CD4-positive, alpha-beta memory T cell (primary cell): ENCODE measurements around the gene KDM5A. TPM values are rescaled to one million over a fixed set of nuclear protein-coding genes. Genes with fewer than 3 reads are reported as not detected.
A peak's percentile ranks its signal among the peaks of the same experiment; 100 is the strongest.
"Not testable (repeated sequence)": the region's sequence is repeated elsewhere in the genome, so short reads cannot be mapped to it uniquely, and the experiment has no call there.

Experiments used
- CTCF ChIA-PET: fragments of 350-600 bp; sonication (Branson Sonifier 250); formaldehyde crosslinking; loops from one replicate; lab custom pipeline; 2021; ENCODE audit warnings: inconsistent platforms; ENCODE audit not compliant: partially characterized antibody; lab: Charles Lee
- POLR2A ChIA-PET: fragments of 350-600 bp; sonication (Branson Sonifier 250); formaldehyde crosslinking; loops from one replicate; lab custom pipeline; 2021; ENCODE audit not compliant: partially characterized antibody; lab: Charles Lee
- DNase-seq, 5 donors: peaks; one replicate each; pipeline versions ENCODE4 v3.0.0 to v3.0.0-alpha.2; 2020 to 2022; ENCODE audit warnings: mixed read lengths in 1 of 5
- H3K27ac ChIP-seq: one replicate; pipeline ENCODE4 v1.7.0; 2013; ENCODE audit warnings: low read depth, low read length
- H3K27me3 ChIP-seq: 2 replicates; pipeline ENCODE4 v1.7.0; 2013; ENCODE audit warnings: mild to moderate bottlenecking, low read length, moderate library complexity; ENCODE audit not compliant: insufficient read depth
- H3K36me3 ChIP-seq: 2 replicates; pipeline ENCODE4 v1.7.0; 2013; ENCODE audit warnings: mild to moderate bottlenecking, low read length, moderate library complexity; ENCODE audit not compliant: insufficient read depth
- H3K4me1 ChIP-seq: 2 replicates; pipeline ENCODE4 v1.7.0; 2013; ENCODE audit warnings: mild to moderate bottlenecking, low read length, moderate library complexity; ENCODE audit not compliant: insufficient read depth
- H3K4me3 ChIP-seq, 2 donors: one replicate each; pipeline ENCODE4 v1.7.0; 2013; ENCODE audit warnings: low read length in 2 of 2, mild to moderate bottlenecking in 1 of 2
- H3K9me3 ChIP-seq, 2 donors: one replicate each; pipeline ENCODE4 v1.7.0; 2013; ENCODE audit warnings: low read length in 2 of 2, control low read depth in 1 of 2; ENCODE audit not compliant: control insufficient read depth in 1 of 2
- H3K27ac Mint-ChIP-seq, 7 donors: one replicate each; pipeline ENCODE4 v1.8.0; 2020 to 2021; ENCODE audit warnings: mixed read lengths in 7 of 7, mild to moderate bottlenecking in 6 of 7, inconsistent platforms in 3 of 7, moderate library complexity in 3 of 7
- H3K27me3 Mint-ChIP-seq, 2 donors: one replicate each; pipeline ENCODE4 v1.8.0; 2020 to 2021; ENCODE audit warnings: mixed read lengths in 2 of 2
- H3K36me3 Mint-ChIP-seq, 2 donors: one replicate each; pipeline ENCODE4 v1.8.0; 2020 to 2021; ENCODE audit warnings: mixed read lengths in 2 of 2, inconsistent platforms in 1 of 2, mild to moderate bottlenecking in 1 of 2
- H3K4me1 Mint-ChIP-seq, 4 donors: one replicate each; pipeline ENCODE4 v1.8.0; 2020 to 2021; ENCODE audit warnings: mixed read lengths in 4 of 4, mild to moderate bottlenecking in 1 of 4
- H3K4me3 Mint-ChIP-seq, 8 donors: one replicate each; pipeline ENCODE4 v1.8.0; 2020 to 2021; ENCODE audit warnings: mixed read lengths in 8 of 8, mild to moderate bottlenecking in 7 of 8, moderate library complexity in 6 of 8, inconsistent platforms in 3 of 8
- H3K9me3 Mint-ChIP-seq, 8 donors: one replicate each; pipeline ENCODE4 v1.8.0; 2020 to 2021; ENCODE audit warnings: mixed read lengths in 8 of 8, mild to moderate bottlenecking in 5 of 8, inconsistent platforms in 3 of 8, moderate library complexity in 1 of 8
- intact Hi-C: fragments of 100-400 bp; cut with micrococcal nuclease; formaldehyde crosslinking; loops from one replicate; pipeline ENCODE4 v1.15.1; 2023
- polyA plus RNA-seq, 2 donors: library from polyadenylated mRNA; unstranded; fragments of 300-500 nt; fragmentation: Illumina TruSeq; gene quantifications; one replicate each; pipeline ENCODE4 v1.2.3, GENCODE V29; 2021
- total RNA-seq, 2 experiments: library from RNA; stranded (reverse); gene quantifications; one replicate each; pipeline ENCODE4 v1.2.3, GENCODE V29; 2021

KDM5A gene
- total and polyA plus RNA-seq, 4 experiments from 2014 or later: 40.7 to 134 (median 98.0) TPM

DNA sequence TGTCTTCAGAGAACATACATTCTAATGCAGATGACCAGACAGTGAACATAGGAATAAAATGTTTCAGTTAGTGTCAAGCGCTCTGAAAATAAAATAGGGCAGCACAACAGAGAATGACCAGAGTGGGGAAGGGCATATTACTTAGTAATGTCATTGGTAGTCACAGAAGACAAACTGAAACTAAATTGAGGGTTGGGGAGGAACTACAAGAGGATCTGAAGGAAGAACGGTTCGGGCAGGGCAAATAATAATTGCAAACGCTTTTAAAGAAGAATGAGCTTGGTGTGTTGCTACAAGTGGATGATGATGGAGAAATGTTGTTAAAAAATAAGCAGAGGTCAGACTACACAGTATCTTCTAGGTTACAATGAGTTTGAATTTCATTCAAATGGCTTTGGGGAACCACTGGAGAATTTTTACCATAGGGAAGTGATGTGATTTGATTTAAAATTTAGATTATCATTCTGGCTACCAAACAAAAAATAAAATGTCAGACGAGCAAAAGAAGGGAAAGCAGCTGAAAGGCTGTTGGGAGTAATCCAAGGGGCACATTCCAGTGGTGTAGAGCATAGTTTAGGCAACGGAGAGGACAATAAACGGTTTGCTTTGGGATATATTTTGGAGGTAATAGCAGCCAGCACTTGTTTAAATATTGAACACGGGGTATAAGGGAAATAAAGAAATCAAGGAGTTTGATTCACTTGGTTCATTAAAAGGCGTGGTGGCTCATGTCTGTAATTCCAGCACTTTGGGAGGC is 70.2 kb downstream of the KDM5A start:
- Histone ChIP-seq H3K36me3 (peaks cover 85% of the 10 kb centered on the region), H3K4me3 (no peak overlapping the region), H3K4me1 (no peaks in the 10 kb centered on the region), H3K9me3 (no peaks in the 10 kb centered on the region), H3K27me3 (no peaks in the 10 kb centered on the region), H3K27ac (no peak overlapping the region)
- peaks cover 7 to 22% (median 15%) of the 10 kb centered on the region in 4 donors for H3K4me1 Mint-ChIP-seq
- no peak overlapping the region for H3K4me3 Mint-ChIP-seq
- no peak for DNase-seq
- peak overlapping the region in 2 of 7 donors; percentile 18 to 81 for H3K27ac Mint-ChIP-seq
- no peaks in the 10 kb centered on the region for H3K27me3 Mint-ChIP-seq
- ChIA-PET CTCF (no interaction called here), POLR2A (interaction anchor here (0.6 kb wide), 1 partner anchor 786 kb away, joined by 3 read pairs; no protein-coding TSS in a partner anchor)
- H3K36me3 Mint-ChIP-seq: peaks cover 84 to 87% of the 10 kb centered on the region in 2 donors
- intact Hi-C loops: no loop called here
- no peaks in the 10 kb centered on the region for H3K9me3 Mint-ChIP-seq

DNA sequence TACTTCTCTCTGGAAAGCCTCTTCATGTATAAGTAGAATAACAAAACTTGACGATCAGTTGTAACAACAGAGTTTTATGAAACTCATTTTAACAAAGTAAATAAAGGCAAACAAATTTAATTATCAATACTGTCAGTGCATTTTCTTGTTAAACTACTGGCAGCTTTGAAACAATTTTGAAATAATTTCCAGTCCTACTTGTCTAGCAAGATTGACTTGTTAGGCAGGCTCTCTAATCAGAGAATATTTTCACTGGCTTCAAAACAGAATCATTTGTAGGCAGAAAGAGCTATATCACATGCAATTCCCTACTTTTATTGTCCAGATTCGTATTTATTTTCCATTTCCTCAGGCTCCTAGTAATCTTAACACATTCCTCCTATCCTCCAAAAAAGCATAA is 80.6 kb downstream of the KDM5A start:
- no peak for DNase-seq
- Mint-ChIP-seq H3K27ac (no peak overlapping the region), H3K27me3 (no peaks in the 10 kb centered on the region), H3K9me3 (no peaks in the 10 kb centered on the region), H3K4me1 (peaks cover 10 to 33% (median 19%) of the 10 kb centered on the region in 4 donors), H3K4me3 (no peak overlapping the region), H3K36me3 (peaks cover 88 to 89% of the 10 kb centered on the region in 2 donors)
- peaks cover 82% of the 10 kb centered on the region for H3K36me3 ChIP-seq
- no peak overlapping the region for H3K27ac ChIP-seq
- H3K4me1 ChIP-seq: peaks cover 12% of the 10 kb centered on the region
- no peaks in the 10 kb centered on the region for H3K27me3 ChIP-seq
- H3K9me3 ChIP-seq: no peaks in the 10 kb centered on the region
- H3K4me3 ChIP-seq: no peak overlapping the region
- ChIA-PET CTCF (no interaction called here), POLR2A (no interaction called here)
- intact Hi-C loops: no loop called here

DNA sequence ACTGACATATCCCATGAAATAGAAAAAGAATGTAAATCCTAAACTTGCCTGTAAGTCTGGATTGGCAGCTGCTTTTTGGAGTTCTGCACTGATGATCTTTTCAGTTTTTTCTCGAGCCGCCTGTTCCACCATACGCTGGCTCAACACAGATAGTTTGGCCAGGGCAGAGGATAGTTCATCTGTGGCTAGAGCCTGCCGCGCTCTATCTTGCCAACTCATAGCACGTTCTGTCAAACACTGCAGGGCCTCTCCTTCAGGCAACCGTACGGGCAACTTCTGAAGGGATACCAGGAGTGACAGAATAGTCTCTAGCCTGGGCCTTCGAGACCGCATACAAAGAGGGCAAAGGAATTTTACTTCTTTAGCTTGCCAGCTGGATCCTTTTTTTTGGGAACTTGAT is 81.7 kb downstream of the KDM5A start:
- intact Hi-C loops: no loop called here
- Histone ChIP-seq H3K4me3 (no peak overlapping the region), H3K9me3 (no peaks in the 10 kb centered on the region), H3K4me1 (peaks cover 23% of the 10 kb centered on the region), H3K27ac (no peak overlapping the region), H3K36me3 (peaks cover 73% of the 10 kb centered on the region), H3K27me3 (no peaks in the 10 kb centered on the region)
- no peaks in the 10 kb centered on the region for H3K9me3 Mint-ChIP-seq
- ChIA-PET CTCF (no interaction called here), POLR2A (no interaction called here)
- H3K4me3 Mint-ChIP-seq: no peak overlapping the region
- peaks cover 19 to 42% (median 28%) of the 10 kb centered on the region in 4 donors for H3K4me1 Mint-ChIP-seq
- no peak for DNase-seq
- peak overlapping the region in 1 of 7 donors; percentile 52 for H3K27ac Mint-ChIP-seq
- H3K36me3 Mint-ChIP-seq: peaks cover 91 to 92% of the 10 kb centered on the region in 2 donors
- no peaks in the 10 kb centered on the region for H3K27me3 Mint-ChIP-seq

DNA sequence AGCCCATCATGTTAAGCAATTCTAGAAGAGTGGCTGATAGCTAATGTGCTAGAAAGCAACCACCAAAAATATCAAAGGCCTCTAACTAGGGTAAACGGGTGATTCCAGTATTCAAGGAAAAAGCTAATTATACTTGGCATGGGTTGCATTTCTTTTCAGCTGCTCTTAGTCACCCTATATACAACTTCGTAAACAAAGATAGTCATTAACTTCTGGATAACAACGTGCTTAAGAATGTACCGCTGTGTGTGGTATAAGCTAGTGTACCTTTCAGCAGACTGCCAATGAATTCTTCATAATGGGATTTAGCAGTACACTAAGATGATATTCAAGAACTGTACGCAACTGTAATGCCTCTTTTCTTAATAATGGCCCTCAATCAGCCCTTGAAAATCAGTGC is 84.3 kb downstream of the KDM5A start:
- H3K27me3 ChIP-seq: no peaks in the 10 kb centered on the region
- H3K4me3 Mint-ChIP-seq: no peak overlapping the region
- H3K27ac Mint-ChIP-seq: no peak overlapping the region
- H3K9me3 Mint-ChIP-seq: peaks cover 0 to 6% (median 0%) of the 10 kb centered on the region in 8 donors
- ChIA-PET CTCF (no interaction called here), POLR2A (no interaction called here)
- H3K4me3 ChIP-seq: no peak overlapping the region
- intact Hi-C loops: no loop called here
- H3K9me3 ChIP-seq: no peaks in the 10 kb centered on the region
- peaks cover 92 to 93% of the 10 kb centered on the region in 2 donors for H3K36me3 Mint-ChIP-seq
- H3K36me3 ChIP-seq: peaks cover 48% of the 10 kb centered on the region
- peaks cover 43 to 68% (median 53%) of the 10 kb centered on the region in 4 donors for H3K4me1 Mint-ChIP-seq
- H3K27me3 Mint-ChIP-seq: no peaks in the 10 kb centered on the region
- no peak for DNase-seq
- H3K27ac ChIP-seq: no peak overlapping the region
- H3K4me1 ChIP-seq: peaks cover 25% of the 10 kb centered on the region

DNA sequence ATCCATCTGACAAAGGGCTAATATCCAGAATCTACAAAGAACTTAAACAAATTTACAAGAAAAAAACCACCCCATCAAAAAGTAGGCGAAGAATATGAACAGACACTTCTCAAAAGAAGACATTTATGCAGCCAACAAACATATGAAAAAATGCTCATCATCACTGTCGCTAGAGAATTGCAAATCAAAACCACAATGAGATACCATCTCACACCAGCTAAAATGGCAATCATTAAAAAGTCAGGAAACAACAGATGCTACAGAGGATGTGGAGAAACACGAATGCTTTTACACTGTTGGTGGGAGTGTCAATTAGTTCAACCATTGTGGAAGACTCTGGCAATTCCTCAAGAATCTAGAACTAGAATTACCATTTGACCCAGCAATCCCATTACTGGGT is 86.4 kb downstream of the KDM5A start:
- H3K4me3 ChIP-seq, intact Hi-C loops, H3K9me3 Mint-ChIP-seq, H3K27ac ChIP-seq, H3K9me3 ChIP-seq, H3K27me3 ChIP-seq, H3K27me3 Mint-ChIP-seq, CTCF ChIA-PET, POLR2A ChIA-PET: not testable (repeated sequence)
- Mint-ChIP-seq H3K36me3 (peaks cover 92% of the 10 kb centered on the region in 2 donors), H3K27ac (peak overlapping the region in 6 of 7 donors; percentile 41 to 77 (median 62)), H3K4me1 (peaks cover 46 to 81% (median 67%) of the 10 kb centered on the region in 4 donors), H3K4me3 (peak overlapping the region in 7 of 8 donors; percentile 4 to 64 (median 37))
- peak in 4 of 5 donors; percentile 2 to 31 (median 18) for DNase-seq
- peaks cover 25% of the 10 kb centered on the region for H3K4me1 ChIP-seq
- H3K36me3 ChIP-seq: peaks cover 37% of the 10 kb centered on the region

DNA sequence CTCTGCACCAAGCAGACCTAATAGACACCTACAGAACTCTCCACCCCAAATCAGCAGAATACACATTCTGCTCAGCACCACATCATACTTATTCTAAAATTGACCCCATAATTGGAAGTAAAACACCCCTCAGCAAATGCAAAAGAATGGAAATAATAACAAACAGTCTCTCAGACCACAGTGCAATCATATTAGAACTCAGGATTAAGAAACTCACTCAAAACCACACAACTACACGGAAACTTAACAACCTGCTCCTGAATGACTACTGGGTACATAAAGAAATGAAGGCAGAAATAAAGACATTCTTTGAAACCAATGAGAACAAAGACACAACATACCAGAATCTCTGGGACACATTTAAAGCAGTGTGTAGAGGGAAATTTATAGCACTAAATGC is 89.0 kb downstream of the KDM5A start:
- Mint-ChIP-seq H3K36me3 (peaks cover 83 to 90% of the 10 kb centered on the region in 2 donors), H3K4me1 (peaks cover 43 to 71% (median 62%) of the 10 kb centered on the region in 4 donors), H3K4me3 (peak overlapping the region in 4 of 8 donors; percentile 11 to 49 (median 30)), H3K27ac (peak overlapping the region in 4 of 7 donors; percentile 16 to 84 (median 56))
- H3K4me1 ChIP-seq: peaks cover 25% of the 10 kb centered on the region
- H3K4me3 ChIP-seq, H3K9me3 ChIP-seq, intact Hi-C loops, H3K27me3 ChIP-seq, H3K27ac ChIP-seq, DNase-seq, CTCF ChIA-PET, H3K27me3 Mint-ChIP-seq, H3K9me3 Mint-ChIP-seq: not testable (repeated sequence)
- POLR2A ChIA-PET: interaction anchor here (0.7 kb wide), 1 partner anchor 88 kb away, joined by 4 read pairs; no protein-coding TSS in a partner anchor
- H3K36me3 ChIP-seq: peaks cover 38% of the 10 kb centered on the region

DNA sequence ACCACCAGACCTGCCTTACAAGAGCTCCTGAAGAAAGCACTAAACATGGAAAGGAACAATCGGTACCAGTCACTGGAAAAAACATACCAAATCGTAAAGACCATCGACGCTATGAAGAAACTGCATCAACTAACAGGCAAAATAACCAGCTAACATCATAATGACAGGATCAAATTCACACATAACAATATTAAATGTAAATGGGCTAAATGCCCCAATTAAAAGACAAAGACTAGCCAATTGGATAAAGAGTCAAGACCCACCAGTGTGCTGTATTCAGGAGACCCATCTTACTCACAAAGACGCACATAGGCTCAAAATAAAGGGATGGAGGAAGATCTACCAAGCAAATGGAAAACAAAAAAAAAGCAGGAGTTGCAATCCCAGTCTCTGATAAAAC is 89.6 kb downstream of the KDM5A start:
- H3K36me3 Mint-ChIP-seq: peaks cover 86 to 92% of the 10 kb centered on the region in 2 donors
- H3K27ac ChIP-seq, H3K9me3 Mint-ChIP-seq, DNase-seq, CTCF ChIA-PET, H3K9me3 ChIP-seq, intact Hi-C loops, H3K4me3 ChIP-seq, H3K27me3 Mint-ChIP-seq, H3K27me3 ChIP-seq: not testable (repeated sequence)
- H3K4me3 Mint-ChIP-seq: peak overlapping the region in 1 of 8 donors; percentile 0
- H3K4me1 ChIP-seq: peaks cover 23% of the 10 kb centered on the region
- H3K36me3 ChIP-seq: peaks cover 39% of the 10 kb centered on the region
- POLR2A ChIA-PET: interaction anchor here (0.7 kb wide), 1 partner anchor 89 kb away, joined by 4 read pairs; no protein-coding TSS in a partner anchor
- peak overlapping the region in 1 of 7 donors; percentile 8 for H3K27ac Mint-ChIP-seq
- H3K4me1 Mint-ChIP-seq: peaks cover 44 to 68% (median 58%) of the 10 kb centered on the region in 4 donors
